ENCODE results near the gene MEGF6. TPM values are rescaled to one million over a fixed set of nuclear protein-coding genes. Genes with fewer than 3 reads are reported as not detected.

MEGF6 gene
- total RNA-seq, 1 donor, result 85.4 TPM

DNA sequence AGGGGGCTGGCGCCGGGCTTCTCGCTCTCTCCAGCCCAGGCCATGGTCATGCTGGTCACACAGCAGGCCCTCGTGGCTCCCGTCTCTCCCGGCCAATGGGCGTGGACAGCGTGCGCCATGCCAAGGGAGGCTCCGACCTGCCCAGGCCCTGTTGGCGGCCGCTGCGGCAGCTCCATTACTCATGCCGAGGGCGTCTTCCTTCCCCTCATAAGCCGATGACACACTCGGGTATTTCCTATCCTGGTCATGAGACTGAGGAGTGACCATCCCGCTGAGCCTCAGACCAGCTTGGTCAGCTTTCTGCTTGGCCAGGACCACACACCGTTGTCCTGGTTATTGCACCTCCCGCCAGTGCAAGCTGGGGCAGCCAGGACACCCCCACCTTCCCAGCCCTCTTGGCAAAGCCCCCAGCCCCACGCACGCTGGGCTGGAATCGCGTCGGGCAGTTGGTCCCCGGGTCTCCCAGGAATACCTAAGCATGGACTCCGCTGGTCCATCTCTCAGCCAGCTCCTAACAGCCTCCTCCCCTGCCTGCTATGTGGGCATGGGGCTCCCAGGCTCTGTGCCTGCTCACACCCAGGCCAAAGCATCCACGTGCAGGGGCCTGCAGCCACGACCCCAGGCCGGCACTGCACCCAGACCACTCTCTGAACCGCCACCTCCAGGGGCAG lies 107.0 kb downstream of the MEGF6 start:
- Histone ChIP-seq H4K20me1 (ENCODE audit: insufficient read depth, low read length) (no peaks in the 10 kb centered on the region), H3K9me3 (ENCODE audit: low read depth, low read length) (no peaks in the 10 kb centered on the region), H3K36me3 (ENCODE audit: insufficient read depth, low read length) (peaks cover 11% of the 10 kb centered on the region), H3K4me3 (ENCODE audit: insufficient read depth, low read length) (peak overlapping the region; percentile 40), H3K4me2 (ENCODE audit: insufficient read depth, low read length) (peak overlapping the region; percentile 51), H3K79me2 (ENCODE audit: insufficient read depth, low read length) (no peaks in the 10 kb centered on the region), H2AFZ (ENCODE audit: low read length) (no peak overlapping the region), H3K4me1 (ENCODE audit: insufficient read depth, low read length) (peaks cover 17% of the 10 kb centered on the region), H3K27me3 (ENCODE audit: insufficient read depth, low read length) (no peaks in the 10 kb centered on the region), H3K27ac (ENCODE audit: low read depth, low read length) (peak overlapping the region; percentile 90)
- DNase-seq (ENCODE audit: insufficient read length, low spot score, missing footprints), result peak; percentile 100
- TF ChIP-seq CTCF (IDR thresholded peaks at IDR 0.05; ENCODE audit: extremely low read depth, low read depth, low read length), result no peak

- TF ChIP-seq CTCF (IDR thresholded peaks at IDR 0.05; ENCODE audit: extremely low read depth, low read depth, low read length), result no peak
- Histone ChIP-seq H4K20me1 (ENCODE audit: insufficient read depth, low read length) (no peaks in the 10 kb centered on the region), H3K79me2 (ENCODE audit: insufficient read depth, low read length) (no peaks in the 10 kb centered on the region), H3K9me3 (ENCODE audit: low read depth, low read length) (no peaks in the 10 kb centered on the region), H3K27ac (ENCODE audit: low read depth, low read length) (peak overlapping the region; percentile 37), H2AFZ (ENCODE audit: low read length) (no peak overlapping the region), H3K4me3 (ENCODE audit: insufficient read depth, low read length) (no peak overlapping the region), H3K4me2 (ENCODE audit: insufficient read depth, low read length) (no peak overlapping the region), H3K36me3 (ENCODE audit: insufficient read depth, low read length) (peaks cover 11% of the 10 kb centered on the region), H3K4me1 (ENCODE audit: insufficient read depth, low read length) (peaks cover 17% of the 10 kb centered on the region), H3K27me3 (ENCODE audit: insufficient read depth, low read length) (no peaks in the 10 kb centered on the region)
- no peak for DNase-seq (ENCODE audit: insufficient read length, low spot score, missing footprints)
These were observed 107.8 kb downstream of the MEGF6 start for GRCh38 chr1:3503525-3503886.

DNA sequence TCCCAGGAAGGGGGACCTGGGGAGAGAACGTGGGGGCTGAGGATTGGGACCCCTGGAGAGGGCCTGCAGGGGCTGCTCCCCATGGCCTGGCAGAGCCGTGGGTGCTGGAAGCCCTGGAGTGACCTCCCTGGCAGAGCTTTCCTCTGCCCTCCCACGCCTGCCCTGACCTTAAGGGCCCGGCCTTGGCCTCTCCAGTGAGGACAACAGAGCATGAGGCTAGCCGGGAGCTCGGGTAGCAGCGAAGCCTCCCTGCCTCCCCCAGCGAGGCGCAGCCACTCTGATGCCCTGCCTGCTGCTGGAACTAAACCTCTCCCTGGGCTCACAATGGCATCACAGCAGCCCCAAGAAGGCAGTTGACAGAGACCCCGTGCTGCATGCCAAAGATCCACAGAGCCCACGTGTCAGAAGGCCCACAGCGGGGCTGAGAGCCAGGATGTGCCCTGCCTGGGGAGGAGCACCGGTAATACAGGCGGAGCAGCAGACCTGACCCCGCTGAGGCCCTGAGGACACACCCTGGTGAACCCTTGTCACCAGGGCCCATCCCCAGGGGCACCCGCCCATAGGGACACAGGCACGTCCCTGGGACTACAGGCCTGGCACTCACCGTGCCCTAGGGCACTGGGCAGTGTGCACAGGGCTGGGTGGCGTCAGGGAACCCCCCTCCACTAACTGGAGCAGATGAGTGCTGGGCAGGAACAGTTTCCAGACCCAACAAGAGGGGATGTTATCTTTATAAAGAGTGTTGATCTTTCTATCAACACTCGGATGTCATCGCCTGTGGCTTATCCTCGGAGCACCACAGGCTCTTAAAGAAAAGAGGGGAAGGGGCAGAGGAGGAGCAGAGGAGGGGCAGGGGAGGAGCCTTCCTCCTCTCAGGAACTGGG lies 108.4 kb downstream of the MEGF6 start:
- no peaks in the 10 kb centered on the region for H3K79me2 ChIP-seq (ENCODE audit: insufficient read depth, low read length)
- H3K4me3 ChIP-seq (ENCODE audit: insufficient read depth, low read length), result no peak overlapping the region
- H3K27ac ChIP-seq (ENCODE audit: low read depth, low read length), result no peak overlapping the region
- H3K36me3 ChIP-seq (ENCODE audit: insufficient read depth, low read length), result peaks cover 8% of the 10 kb centered on the region
- no peaks in the 10 kb centered on the region for H3K27me3 ChIP-seq (ENCODE audit: insufficient read depth, low read length)
- no peak for DNase-seq (ENCODE audit: insufficient read length, low spot score, missing footprints)
- H3K4me2 ChIP-seq (ENCODE audit: insufficient read depth, low read length), result no peak overlapping the region
- H3K9me3 ChIP-seq (ENCODE audit: low read depth, low read length), result no peaks in the 10 kb centered on the region
- H2AFZ ChIP-seq (ENCODE audit: low read length), result no peak overlapping the region
- TF ChIP-seq CTCF (IDR thresholded peaks at IDR 0.05; ENCODE audit: extremely low read depth, low read depth, low read length), result no peak
- peaks cover 17% of the 10 kb centered on the region for H3K4me1 ChIP-seq (ENCODE audit: insufficient read depth, low read length)
- H4K20me1 ChIP-seq (ENCODE audit: insufficient read depth, low read length), result no peaks in the 10 kb centered on the region
